Measurements from ENCODE around the gene ALG12. TPM values are rescaled to one million over a fixed set of nuclear protein-coding genes. Genes with fewer than 3 reads are reported as not detected.

ALG12 gene
- total RNA-seq, 1 experiment from 2014 or later, result 29.2 TPM

DNA sequence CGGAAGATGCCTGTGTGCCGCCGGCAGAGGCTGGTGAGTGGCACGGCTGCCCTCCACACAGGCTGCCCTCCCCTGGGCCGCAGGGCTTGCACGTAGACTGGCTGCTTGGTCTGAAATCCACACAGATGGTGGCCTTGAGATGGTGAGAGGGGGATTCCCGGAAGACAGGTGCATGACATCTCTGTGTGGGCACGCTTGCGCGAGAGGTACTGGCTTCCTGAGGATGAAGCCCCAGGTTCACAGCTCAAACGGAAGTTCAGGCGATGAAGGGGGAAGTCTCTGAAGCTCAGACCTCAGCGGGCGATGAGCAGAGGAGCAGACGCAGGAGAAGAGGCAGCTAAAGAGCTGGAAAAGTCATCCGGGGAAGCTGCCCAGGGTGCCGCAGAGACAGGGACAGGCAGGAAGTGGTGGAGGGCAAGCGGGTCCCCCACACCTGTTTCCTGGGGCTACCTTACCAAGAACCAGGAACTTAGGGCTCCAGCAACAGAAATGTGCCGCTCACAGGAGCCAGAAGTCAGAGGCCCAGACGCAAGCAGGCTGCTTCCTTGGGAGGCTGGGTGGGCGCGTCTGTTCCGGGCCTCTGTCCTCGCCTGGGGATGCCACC, 7.4 kb upstream of the ALG12 start:
- Mint-ChIP-seq H3K27me3 (ENCODE audit: low read depth) (peaks cover 7% of the 10 kb centered on the region), H3K4me1 (peaks cover 8% of the 10 kb centered on the region), H3K9me3 (no peaks in the 10 kb centered on the region), H3K4me3 (no peak overlapping the region), H3K36me3 (peaks cover 9% of the 10 kb centered on the region; the same call in 1 of the 2 replicates), H3K27ac (peak overlapping the region; percentile 86)
- CTCF ChIA-PET, result interaction anchor here (2.2 kb wide), 1 partner anchor 105 kb away, joined by 13 read pairs; no protein-coding TSS in a partner anchor
- DNase-seq (ENCODE audit: low spot score), result no peak
- POLR2A ChIA-PET, result no interaction called here
- ATAC-seq, result no peak
- TF ChIP-seq, protein P1, sequence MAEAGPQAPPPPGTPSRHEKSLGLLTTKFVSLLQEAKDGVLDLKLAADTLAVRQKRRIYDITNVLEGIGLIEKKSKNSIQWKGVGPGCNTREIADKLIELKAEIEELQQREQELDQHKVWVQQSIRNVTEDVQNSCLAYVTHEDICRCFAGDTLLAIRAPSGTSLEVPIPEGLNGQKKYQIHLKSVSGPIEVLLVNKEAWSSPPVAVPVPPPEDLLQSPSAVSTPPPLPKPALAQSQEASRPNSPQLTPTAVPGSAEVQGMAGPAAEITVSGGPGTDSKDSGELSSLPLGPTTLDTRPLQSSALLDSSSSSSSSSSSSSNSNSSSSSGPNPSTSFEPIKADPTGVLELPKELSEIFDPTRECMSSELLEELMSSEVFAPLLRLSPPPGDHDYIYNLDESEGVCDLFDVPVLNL (CRISPR knock-in tag; IDR thresholded peaks at IDR 0.05; ENCODE audit: borderline replicate concordance, low read depth), result no peak
- TF ChIP-seq ZNF317 (CRISPR knock-in tag; IDR thresholded peaks at IDR 0.05; ENCODE audit: borderline replicate concordance, low read depth) (no peak), MXD4 (CRISPR knock-in tag; IDR thresholded peaks at IDR 0.05; ENCODE audit: borderline replicate concordance) (no peak), ZNF416 (CRISPR knock-in tag; IDR thresholded peaks at IDR 0.05) (no peak)

DNA sequence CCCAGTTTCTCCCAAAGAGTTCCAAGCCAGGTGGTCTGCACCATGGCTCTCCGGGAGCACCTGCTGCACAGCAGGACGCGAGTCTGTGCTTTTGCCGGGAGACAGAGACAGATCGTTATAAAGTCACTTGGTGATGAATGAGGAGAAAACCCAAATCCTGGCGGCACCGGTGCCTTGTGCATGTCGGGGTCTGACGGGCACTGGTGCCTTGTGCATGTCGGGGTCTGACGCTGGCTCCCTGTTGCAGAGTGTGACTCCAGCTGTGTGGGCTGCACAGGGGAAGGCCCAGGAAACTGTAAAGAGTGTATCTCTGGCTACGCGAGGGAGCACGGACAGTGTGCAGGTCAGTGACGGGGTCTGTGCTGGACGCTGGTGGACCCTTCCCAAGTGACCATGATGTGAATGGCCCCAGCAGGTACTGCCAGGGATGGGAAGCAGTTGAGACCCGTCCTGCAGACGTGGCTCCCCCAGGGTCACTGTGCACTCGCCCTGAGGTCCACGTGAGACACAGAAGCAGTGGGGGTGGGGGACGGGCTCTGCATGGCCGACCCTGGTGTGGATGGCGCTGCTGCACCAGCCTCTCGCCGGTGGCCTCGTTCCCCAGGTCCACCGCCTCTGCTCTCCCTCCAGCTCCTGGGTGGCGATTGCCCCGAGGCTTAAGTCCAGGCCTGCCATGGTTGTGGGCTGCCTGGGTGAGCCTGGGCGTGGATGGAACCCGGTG, 6.0 kb upstream of the ALG12 start:
- TF ChIP-seq ZNF416 (CRISPR knock-in tag; IDR thresholded peaks at IDR 0.05), result no peak
- TF ChIP-seq ZNF423 (CRISPR knock-in tag; IDR thresholded peaks at IDR 0.05), result no peak
- no peak for TF ChIP-seq RORB (CRISPR knock-in tag; IDR thresholded peaks at IDR 0.05)
- TF ChIP-seq NR2C2 (CRISPR knock-in tag; IDR thresholded peaks at IDR 0.05), result no peak
- no peak for TF ChIP-seq HMGA2 (CRISPR knock-in tag; IDR thresholded peaks at IDR 0.05)
- no peak for TF ChIP-seq ZNF671 (CRISPR knock-in tag; IDR thresholded peaks at IDR 0.05)
- TF ChIP-seq, protein P2, sequence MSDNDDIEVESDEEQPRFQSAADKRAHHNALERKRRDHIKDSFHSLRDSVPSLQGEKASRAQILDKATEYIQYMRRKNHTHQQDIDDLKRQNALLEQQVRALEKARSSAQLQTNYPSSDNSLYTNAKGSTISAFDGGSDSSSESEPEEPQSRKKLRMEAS (CRISPR knock-in tag; IDR thresholded peaks at IDR 0.05), result no peak
- TF ChIP-seq, protein P3, sequence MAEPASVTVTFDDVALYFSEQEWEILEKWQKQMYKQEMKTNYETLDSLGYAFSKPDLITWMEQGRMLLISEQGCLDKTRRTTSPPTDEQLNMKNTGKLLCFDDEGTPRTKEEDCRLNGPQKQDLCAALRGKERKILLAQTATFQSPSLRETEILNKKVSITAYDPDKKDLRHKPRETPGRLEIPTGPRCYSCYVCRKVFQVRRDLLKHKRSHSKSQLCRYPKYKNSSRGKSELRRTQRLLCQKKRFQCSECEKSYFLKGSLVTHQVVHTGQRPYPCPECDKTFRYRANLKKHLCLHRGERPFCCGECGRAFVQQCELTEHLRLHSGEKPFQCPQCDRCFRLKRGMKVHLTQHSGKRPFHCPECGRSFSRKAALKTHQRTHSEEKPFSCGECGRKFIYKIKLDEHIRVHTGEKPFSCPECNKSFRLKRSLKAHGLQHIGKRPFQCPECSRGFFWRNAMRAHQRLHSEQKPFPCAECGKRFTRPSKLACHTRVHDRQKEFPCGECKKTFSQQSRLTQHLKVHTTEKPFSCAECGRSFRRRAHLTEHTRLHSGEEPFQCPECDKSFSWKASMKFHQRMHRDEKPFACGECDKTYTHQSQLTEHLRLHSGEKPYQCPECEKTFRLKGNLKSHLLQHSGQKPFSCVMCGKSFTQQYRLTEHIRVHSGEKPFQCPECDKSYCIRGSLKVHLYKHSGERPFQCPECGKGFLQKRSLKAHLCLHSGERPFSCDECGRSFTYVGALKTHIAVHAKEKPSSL (CRISPR knock-in tag; conservative IDR thresholded peaks at IDR 0.05), result no peak
- TF ChIP-seq, protein P4, sequence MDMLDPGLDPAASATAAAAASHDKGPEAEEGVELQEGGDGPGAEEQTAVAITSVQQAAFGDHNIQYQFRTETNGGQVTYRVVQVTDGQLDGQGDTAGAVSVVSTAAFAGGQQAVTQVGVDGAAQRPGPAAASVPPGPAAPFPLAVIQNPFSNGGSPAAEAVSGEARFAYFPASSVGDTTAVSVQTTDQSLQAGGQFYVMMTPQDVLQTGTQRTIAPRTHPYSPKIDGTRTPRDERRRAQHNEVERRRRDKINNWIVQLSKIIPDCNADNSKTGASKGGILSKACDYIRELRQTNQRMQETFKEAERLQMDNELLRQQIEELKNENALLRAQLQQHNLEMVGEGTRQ (CRISPR knock-in tag; IDR thresholded peaks at IDR 0.05), result no peak
- TF ChIP-seq, protein P5, sequence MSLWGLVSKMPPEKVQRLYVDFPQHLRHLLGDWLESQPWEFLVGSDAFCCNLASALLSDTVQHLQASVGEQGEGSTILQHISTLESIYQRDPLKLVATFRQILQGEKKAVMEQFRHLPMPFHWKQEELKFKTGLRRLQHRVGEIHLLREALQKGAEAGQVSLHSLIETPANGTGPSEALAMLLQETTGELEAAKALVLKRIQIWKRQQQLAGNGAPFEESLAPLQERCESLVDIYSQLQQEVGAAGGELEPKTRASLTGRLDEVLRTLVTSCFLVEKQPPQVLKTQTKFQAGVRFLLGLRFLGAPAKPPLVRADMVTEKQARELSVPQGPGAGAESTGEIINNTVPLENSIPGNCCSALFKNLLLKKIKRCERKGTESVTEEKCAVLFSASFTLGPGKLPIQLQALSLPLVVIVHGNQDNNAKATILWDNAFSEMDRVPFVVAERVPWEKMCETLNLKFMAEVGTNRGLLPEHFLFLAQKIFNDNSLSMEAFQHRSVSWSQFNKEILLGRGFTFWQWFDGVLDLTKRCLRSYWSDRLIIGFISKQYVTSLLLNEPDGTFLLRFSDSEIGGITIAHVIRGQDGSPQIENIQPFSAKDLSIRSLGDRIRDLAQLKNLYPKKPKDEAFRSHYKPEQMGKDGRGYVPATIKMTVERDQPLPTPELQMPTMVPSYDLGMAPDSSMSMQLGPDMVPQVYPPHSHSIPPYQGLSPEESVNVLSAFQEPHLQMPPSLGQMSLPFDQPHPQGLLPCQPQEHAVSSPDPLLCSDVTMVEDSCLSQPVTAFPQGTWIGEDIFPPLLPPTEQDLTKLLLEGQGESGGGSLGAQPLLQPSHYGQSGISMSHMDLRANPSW (CRISPR knock-in tag; conservative IDR thresholded peaks at IDR 0.05; ENCODE audit: low read depth), result no peak
- no peak for TF ChIP-seq SMAD4 (CRISPR knock-in tag; IDR thresholded peaks at IDR 0.05)
- TF ChIP-seq ZNF263 (CRISPR knock-in tag; IDR thresholded peaks at IDR 0.05; ENCODE audit: low read depth), result no peak
- TF ChIP-seq JAZF1 (CRISPR knock-in tag; IDR thresholded peaks at IDR 0.05), result no peak
- TF ChIP-seq TCF7 (CRISPR knock-in tag; IDR thresholded peaks at IDR 0.05; ENCODE audit: low read depth), result no peak
- Mint-ChIP-seq H3K4me3 (no peak overlapping the region), H3K27ac (no peak overlapping the region), H3K4me1 (peaks cover 12% of the 10 kb centered on the region), H3K36me3 (peaks cover 9% of the 10 kb centered on the region; the same call in 1 of the 2 replicates), H3K27me3 (ENCODE audit: low read depth) (no peaks in the 10 kb centered on the region; the same call in 1 of the 2 replicates), H3K9me3 (no peaks in the 10 kb centered on the region)
- no peak for ATAC-seq
- ChIA-PET CTCF (interaction anchor here (0.8 to 2.2 kb wide), 2 partner anchors 106 to 260 kb away, joined by 3 to 13 read pairs; no protein-coding TSS in a partner anchor), POLR2A (no interaction called here)
- DNase-seq (ENCODE audit: low spot score), result no peak

All from WTC11 (cell line).